Medulla oblongata (tissue), 1 donor: ENCODE measurements around the gene KRT222.

Source experiments
- DNase-seq: peaks from one replicate; pipeline ENCODE4 v3.0.0-alpha.2; 2015; ENCODE audit errors: extremely low spot score

KRT222 gene

GRCh38 chr17:40615068-40615840 lies 49.7 kb downstream of the KRT222 start:
- peak; percentile 7 for DNase-seq

- no peak for DNase-seq
These were observed 50.4 kb downstream of the KRT222 start for GRCh38 chr17:40614431-40615067.

- DNase-seq = no peak
These were observed 51.4 kb downstream of the KRT222 start for GRCh38 chr17:40613467-40614154.

DNA sequence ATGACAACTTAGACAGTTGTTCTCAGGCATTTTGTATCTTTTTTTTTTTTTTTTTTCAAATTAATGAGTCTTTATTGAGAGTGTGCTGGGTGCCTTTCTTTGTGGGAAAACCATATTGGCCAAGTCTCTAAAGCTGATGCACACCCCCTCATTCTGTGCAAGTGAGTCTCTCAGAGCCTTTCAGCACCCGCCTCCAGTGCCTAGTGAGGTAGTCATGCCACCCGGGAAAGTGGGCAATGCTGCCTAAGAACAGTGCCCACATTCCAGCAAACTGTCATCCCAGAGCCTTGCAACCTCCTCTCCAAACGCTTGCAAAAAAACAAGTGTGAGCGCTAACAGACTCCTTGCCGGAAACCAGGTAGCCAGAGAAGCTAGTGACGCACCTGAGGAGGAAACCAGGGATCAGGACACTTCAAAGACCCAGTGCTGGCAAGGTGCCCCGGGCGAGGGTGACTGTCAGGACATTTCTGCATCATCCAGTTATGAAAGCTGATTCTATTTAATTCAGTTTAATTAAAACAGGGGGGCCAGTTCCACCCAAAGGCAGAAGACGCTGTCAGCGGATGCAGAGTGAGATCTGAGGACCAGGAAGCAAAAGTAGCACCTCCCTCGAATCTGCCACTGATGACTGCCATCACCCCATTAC lies 52.3 kb downstream of the KRT222 start:
- no peak for DNase-seq

- DNase-seq = no peak
These were observed 53.0 kb downstream of the KRT222 start for GRCh38 chr17:40611840-40612474.

GRCh38 chr17:40610359-40610758 lies 54.6 kb downstream of the KRT222 start:
- DNase-seq = no peak

GRCh38 chr17:40608061-40608581 lies 56.9 kb downstream of the KRT222 start:
- DNase-seq = no peak

DNA sequence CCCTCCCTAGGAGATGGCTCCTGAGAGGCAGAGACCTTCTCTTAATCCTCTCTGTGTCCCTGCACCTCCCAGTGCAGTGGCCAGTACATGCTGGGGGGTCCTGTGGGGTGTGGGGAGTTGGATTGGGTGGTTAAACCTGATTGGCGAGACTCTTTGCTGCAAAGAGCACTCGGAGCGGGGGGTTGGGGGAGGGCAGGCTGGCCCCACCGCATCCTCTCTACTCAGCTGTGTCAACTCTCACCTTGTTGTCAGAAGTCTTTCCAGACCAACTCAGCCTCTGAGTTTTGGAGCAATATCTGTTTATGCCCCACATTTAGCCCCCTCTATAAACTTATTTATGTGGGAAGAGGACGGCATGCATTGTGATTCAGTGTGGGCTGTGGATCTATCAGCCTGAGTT lies 57.3 kb downstream of the KRT222 start:
- DNase-seq = no peak

GRCh38 chr17:40606548-40607353 lies 58.2 kb downstream of the KRT222 start:
- no peak for DNase-seq

GRCh38 chr17:40605306-40605705 lies 59.7 kb downstream of the KRT222 start:
- DNase-seq = no peak
